Upper lobe of left lung (tissue), 6 donors: ENCODE data around the gene LYSET. TPM values are rescaled to one million over a fixed set of nuclear protein-coding genes. Genes with fewer than 3 reads are reported as not detected.

Experiments used
- ATAC-seq, 2 donors: fragments of 200-7000 bp; cut with Tn5 transposase; one replicate each; pipeline ENCODE4 v1.9.1; 2022; ENCODE audit warnings: mild to moderate bottlenecking in 2 of 2, moderate library complexity in 2 of 2; ENCODE audit not compliant: low FRiP score in 2 of 2
- DNase-seq, 2 donors: peaks; one replicate each; pipeline ENCODE4 v3.0.0-alpha.2; 2019 to 2020
- H3K27ac ChIP-seq, 4 donors: fragments of 200-600 bp; sonication (generic); one replicate each; pipeline ENCODE4 v1.5.1; 2016 to 2019
- H3K27me3 ChIP-seq, 4 donors: fragments of 200-600 bp; sonication (generic); one replicate each; pipeline ENCODE4 v1.5.1; 2017 to 2019
- H3K36me3 ChIP-seq, 4 donors: fragments of 200-600 bp; sonication (generic); one replicate each; pipeline ENCODE4 v1.5.1; 2016 to 2019
- H3K4me1 ChIP-seq, 4 donors: fragments of 200-600 bp; sonication (generic); one replicate each; pipeline ENCODE4 v1.5.1; 2018 to 2019
- H3K4me3 ChIP-seq, 4 donors: fragments of 200-600 bp; sonication (generic); one replicate each; pipeline ENCODE4 v1.5.1; 2017 to 2019; ENCODE audit warnings: mild to moderate bottlenecking in 2 of 4, moderate library complexity in 1 of 4
- H3K9me3 ChIP-seq, 4 donors: fragments of 200-600 bp; sonication (generic); one replicate each; pipeline ENCODE4 v1.5.1; 2018 to 2019
- EP300 ChIP-seq, 4 donors: sonication (generic); formaldehyde crosslinking; IDR thresholded peaks; one replicate each; pipeline ENCODE4 v1.5.1; 2017; ENCODE audit warnings: antibody characterized with exemption in 4 of 4, control low read depth in 2 of 4
- POLR2A ChIP-seq, 4 donors: fragments of 450-650 bp; IDR thresholded peaks; one replicate each; pipeline ENCODE4 v1.5.1; 2016 to 2017; ENCODE audit warnings: antibody characterized with exemption in 4 of 4, mild to moderate bottlenecking in 2 of 4
- POLR2AphosphoS5 ChIP-seq, 2 donors: sonication (generic); formaldehyde crosslinking; IDR thresholded peaks; one replicate each; pipeline ENCODE4 v1.5.1; 2017; ENCODE audit warnings: antibody characterized with exemption in 2 of 2
- WGBS, 2 donors: methylation state at CpG; one replicate each; pipeline ENCODE4 v1.1.5; 2017 to 2018; 5-methylcytosine and 5-hydroxymethylcytosine counted together
- total RNA-seq, 6 donors: library from RNA; depleted of rRNA in 4 of 6; stranded (reverse); fragments of >200 nt in 4 of 6; gene quantifications; one replicate each; pipeline versions ENCODE4 v1.1.0 to v1.2.1, GENCODE V29; 2016 to 2021
- TF ChIP-seq, protein P1 (sequence below), 6 experiments: fragments of 450-650 bp in 4 of 6; fragments of 200-600 bp in 2 of 6; sonication (generic) in 2 of 6; IDR thresholded peaks; one replicate each; pipeline ENCODE4 v1.5.1; 2016 to 2019; ENCODE audit warnings: antibody characterized with exemption in 6 of 6
- donor health status: DM: no; HTN: no; CAD: no; lungs with moderate emphysema.
- donor health status: DM: no; HTN: yes; CAD: no; lungs with severe emphysema.

Gene LYSET
- total RNA-seq, 6 donors from 2014 or later, result 2.6 to 32.1 (median 18.0) TPM

DNA sequence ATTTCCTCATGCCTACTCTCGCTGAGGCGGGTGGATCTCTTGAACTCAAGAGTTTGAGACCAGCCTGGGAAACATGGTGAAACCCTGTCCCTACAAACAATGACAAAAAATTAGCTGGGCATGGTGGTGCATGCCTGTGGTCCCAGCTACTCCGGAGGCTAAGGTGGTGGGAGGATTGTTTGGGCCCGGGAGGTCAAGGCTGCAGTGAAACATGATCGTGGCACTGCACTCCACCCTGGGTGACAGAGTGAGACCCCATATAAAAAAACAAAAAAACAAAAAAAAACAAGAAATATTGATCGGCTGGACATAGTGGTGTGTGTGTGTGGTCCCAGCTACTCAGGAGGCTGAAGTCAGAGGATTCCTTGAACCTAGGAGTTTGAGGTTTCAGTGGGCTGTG lies 9.6 kb upstream of the LYSET start:
- no peak for ATAC-seq
- no peak for TF ChIP-seq POLR2A (IDR thresholded peaks at IDR 0.05)
- TF ChIP-seq, protein P1, sequence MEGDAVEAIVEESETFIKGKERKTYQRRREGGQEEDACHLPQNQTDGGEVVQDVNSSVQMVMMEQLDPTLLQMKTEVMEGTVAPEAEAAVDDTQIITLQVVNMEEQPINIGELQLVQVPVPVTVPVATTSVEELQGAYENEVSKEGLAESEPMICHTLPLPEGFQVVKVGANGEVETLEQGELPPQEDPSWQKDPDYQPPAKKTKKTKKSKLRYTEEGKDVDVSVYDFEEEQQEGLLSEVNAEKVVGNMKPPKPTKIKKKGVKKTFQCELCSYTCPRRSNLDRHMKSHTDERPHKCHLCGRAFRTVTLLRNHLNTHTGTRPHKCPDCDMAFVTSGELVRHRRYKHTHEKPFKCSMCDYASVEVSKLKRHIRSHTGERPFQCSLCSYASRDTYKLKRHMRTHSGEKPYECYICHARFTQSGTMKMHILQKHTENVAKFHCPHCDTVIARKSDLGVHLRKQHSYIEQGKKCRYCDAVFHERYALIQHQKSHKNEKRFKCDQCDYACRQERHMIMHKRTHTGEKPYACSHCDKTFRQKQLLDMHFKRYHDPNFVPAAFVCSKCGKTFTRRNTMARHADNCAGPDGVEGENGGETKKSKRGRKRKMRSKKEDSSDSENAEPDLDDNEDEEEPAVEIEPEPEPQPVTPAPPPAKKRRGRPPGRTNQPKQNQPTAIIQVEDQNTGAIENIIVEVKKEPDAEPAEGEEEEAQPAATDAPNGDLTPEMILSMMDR (IDR thresholded peaks at IDR 0.05), result no peak
- no peak for TF ChIP-seq EP300 (IDR thresholded peaks at IDR 0.05)
- TF ChIP-seq POLR2AphosphoS5 (IDR thresholded peaks at IDR 0.05), result no peak
- 84 to 85% methylated on average over 6 of the region's 6 CpGs for WGBS, 2 donors
- no peak overlapping the region for H3K4me3 ChIP-seq
- H3K27me3 ChIP-seq, result no peaks in the 10 kb centered on the region
- no peaks in the 10 kb centered on the region for H3K9me3 ChIP-seq
- no peak for DNase-seq
- no peak overlapping the region for H3K27ac ChIP-seq
- H3K36me3 ChIP-seq, result no peaks in the 10 kb centered on the region
- H3K4me1 ChIP-seq, result peaks cover 0 to 4% (median 2%) of the 10 kb centered on the region in 4 donors

- Histone ChIP-seq H3K9me3 (no peaks in the 10 kb centered on the region), H3K27me3 (no peaks in the 10 kb centered on the region), H3K4me3 (peak overlapping the region; percentile 62 to 96 (median 84)), H3K27ac (peak overlapping the region; percentile 93 to 99 (median 98)), H3K4me1 (peaks cover 20 to 37% (median 25%) of the 10 kb centered on the region in 4 donors), H3K36me3 (peaks cover 0 to 42% (median 8%) of the 10 kb centered on the region in 4 donors)
- ATAC-seq, result peak in 1 of 2 donors; percentile 46
- TF ChIP-seq EP300 (IDR thresholded peaks at IDR 0.05) (no peak), POLR2A (IDR thresholded peaks at IDR 0.05) (no peak), POLR2AphosphoS5 (IDR thresholded peaks at IDR 0.05) (no peak)
- TF ChIP-seq, protein P1 (IDR thresholded peaks at IDR 0.05), result no peak
- 46 to 50% methylated on average over 15 to 17 of the region's 17 CpGs for WGBS, 2 donors
- peak in 1 of 2 donors; percentile 64 for DNase-seq
Observed at GRCh38 chr14:93183596-93184317, 1.4 kb upstream of the LYSET start.

DNA sequence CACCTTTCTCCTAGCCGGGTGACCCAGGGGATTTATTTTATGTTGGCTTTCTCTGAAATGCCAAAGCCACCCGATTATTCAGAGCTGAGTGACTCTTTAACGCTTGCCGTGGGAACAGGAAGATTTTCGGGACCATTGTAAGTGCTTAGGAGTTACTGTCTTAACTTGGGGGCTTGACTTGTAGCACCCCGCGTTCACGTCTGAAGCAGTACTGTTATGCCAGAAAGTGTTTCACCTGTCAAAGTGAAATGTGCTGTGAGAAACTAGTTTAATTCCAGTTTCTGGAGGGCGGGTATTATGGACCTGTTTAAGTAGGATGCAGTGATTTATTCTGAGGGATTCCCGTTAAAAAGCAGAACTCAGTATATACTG lies 218 bp downstream of the LYSET start:
- Histone ChIP-seq H3K27me3 (no peaks in the 10 kb centered on the region), H3K4me1 (peaks cover 20 to 37% (median 25%) of the 10 kb centered on the region in 4 donors), H3K36me3 (peaks cover 2 to 47% (median 10%) of the 10 kb centered on the region in 4 donors), H3K27ac (peak overlapping the region; percentile 93 to 99 (median 98)), H3K9me3 (no peaks in the 10 kb centered on the region), H3K4me3 (peak overlapping the region; percentile 71 to 96 (median 84))
- WGBS, 2 donors, result 0 to 1% methylated on average over 7 to 10 of the region's 10 CpGs
- TF ChIP-seq EP300 (IDR thresholded peaks at IDR 0.05), result no peak
- TF ChIP-seq POLR2AphosphoS5 (IDR thresholded peaks at IDR 0.05), result no peak
- TF ChIP-seq POLR2A (IDR thresholded peaks at IDR 0.05), result no peak
- TF ChIP-seq, protein P1 (IDR thresholded peaks at IDR 0.05), result no peak
- ATAC-seq (no peak), DNase-seq (no peak)

GRCh38 chr14:93186466-93186865 lies 1.3 kb downstream of the LYSET start:
- Histone ChIP-seq H3K4me1 (peaks cover 20 to 37% (median 25%) of the 10 kb centered on the region in 4 donors), H3K36me3 (peaks cover 2 to 50% (median 10%) of the 10 kb centered on the region in 4 donors), H3K27me3 (no peaks in the 10 kb centered on the region), H3K4me3 (peak overlapping the region in 2 of 4 donors; percentile 81 to 96), H3K27ac (peak overlapping the region in 3 of 4 donors; percentile 96 to 99 (median 99)), H3K9me3 (no peaks in the 10 kb centered on the region)
- ATAC-seq (no peak), DNase-seq (no peak)
- 66 to 67% methylated on average over 6 of the region's 6 CpGs for WGBS, 2 donors
- TF ChIP-seq, protein P1 (IDR thresholded peaks at IDR 0.05), result no peak
- TF ChIP-seq POLR2A (IDR thresholded peaks at IDR 0.05), result peak in 1 of 4 donors; percentile 32
